Upper lobe of left lung (tissue), 4 donors: ENCODE measurements around the gene FMC1.

ENCODE experiments used
- CTCF ChIP-seq, 6 experiments: fragments of 450-650 bp in 4 of 6; fragments of 200-600 bp in 2 of 6; sonication (generic) in 2 of 6; IDR thresholded peaks; one replicate each; pipeline ENCODE4 v1.5.1; 2016 to 2019; ENCODE audit warnings: antibody characterized with exemption in 6 of 6
- EP300 ChIP-seq, 4 donors: sonication (generic); formaldehyde crosslinking; IDR thresholded peaks; one replicate each; pipeline ENCODE4 v1.5.1; 2017; ENCODE audit warnings: antibody characterized with exemption in 4 of 4, control low read depth in 2 of 4
- POLR2A ChIP-seq, 4 donors: fragments of 450-650 bp; IDR thresholded peaks; one replicate each; pipeline ENCODE4 v1.5.1; 2016 to 2017; ENCODE audit warnings: antibody characterized with exemption in 4 of 4, mild to moderate bottlenecking in 2 of 4
- POLR2AphosphoS5 ChIP-seq, 2 donors: sonication (generic); formaldehyde crosslinking; IDR thresholded peaks; one replicate each; pipeline ENCODE4 v1.5.1; 2017; ENCODE audit warnings: antibody characterized with exemption in 2 of 2

GRCh38 chr7:139317939-139318505 is 23.1 kb upstream of the FMC1 start:
- TF ChIP-seq CTCF (IDR thresholded peaks at IDR 0.05) (no peak), POLR2AphosphoS5 (IDR thresholded peaks at IDR 0.05) (no peak), POLR2A (IDR thresholded peaks at IDR 0.05) (no peak), EP300 (IDR thresholded peaks at IDR 0.05) (peak in 1 of 4 donors; percentile 52)
